ENCODE measurements around the gene ZNF710.

GRCh38 chr15:89999676-90000185 lies 1.4 kb upstream of the ZNF710 start:
- TF ChIP-seq POLR2A (IDR thresholded peaks at IDR 0.05), result no peak
- TF ChIP-seq CTCF (IDR thresholded peaks at IDR 0.05), result no peak
- no peak for TF ChIP-seq EP300 (IDR thresholded peaks at IDR 0.05)
- TF ChIP-seq POLR2AphosphoS5 (IDR thresholded peaks at IDR 0.05), result no peak
